Astrocyte (in vitro differentiated cells and primary cell): ENCODE measurements around the gene LYRM7.

Experiments
- EZH2 ChIP-seq: IDR thresholded peaks from 2 replicates; pipeline ENCODE4 v1.6.1; 2012; ENCODE audit warnings: mild to moderate bottlenecking, low read length, inconsistent platforms; ENCODE audit not compliant: insufficient read depth
- TF ChIP-seq, protein P1 (sequence below): IDR thresholded peaks from 2 replicates; pipeline ENCODE4 v1.5.1; 2011; ENCODE audit warnings: low read depth, mild to moderate bottlenecking, inconsistent platforms, low read length, moderate library complexity; ENCODE audit not compliant: insufficient read depth

DNA sequence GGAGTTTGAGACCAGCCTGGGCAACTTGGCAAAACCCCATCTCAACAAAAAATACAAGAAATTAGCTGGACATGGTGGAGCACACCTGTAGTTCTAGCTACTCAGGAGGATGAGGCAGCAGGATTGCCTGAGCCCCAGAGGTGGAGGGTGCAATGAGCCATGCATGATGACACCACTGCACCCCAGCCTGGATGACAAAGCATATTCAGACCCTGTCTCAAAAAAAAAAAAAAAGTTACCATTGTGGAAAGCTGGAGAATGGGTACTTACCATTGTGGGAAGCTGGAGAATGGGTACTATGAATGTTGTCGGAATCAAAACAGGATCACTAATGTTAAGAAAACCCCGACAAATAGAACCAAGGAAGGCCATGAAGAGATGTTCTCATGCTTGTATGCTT is 31.4 kb upstream of the LYRM7 start:
- TF ChIP-seq, protein P1, sequence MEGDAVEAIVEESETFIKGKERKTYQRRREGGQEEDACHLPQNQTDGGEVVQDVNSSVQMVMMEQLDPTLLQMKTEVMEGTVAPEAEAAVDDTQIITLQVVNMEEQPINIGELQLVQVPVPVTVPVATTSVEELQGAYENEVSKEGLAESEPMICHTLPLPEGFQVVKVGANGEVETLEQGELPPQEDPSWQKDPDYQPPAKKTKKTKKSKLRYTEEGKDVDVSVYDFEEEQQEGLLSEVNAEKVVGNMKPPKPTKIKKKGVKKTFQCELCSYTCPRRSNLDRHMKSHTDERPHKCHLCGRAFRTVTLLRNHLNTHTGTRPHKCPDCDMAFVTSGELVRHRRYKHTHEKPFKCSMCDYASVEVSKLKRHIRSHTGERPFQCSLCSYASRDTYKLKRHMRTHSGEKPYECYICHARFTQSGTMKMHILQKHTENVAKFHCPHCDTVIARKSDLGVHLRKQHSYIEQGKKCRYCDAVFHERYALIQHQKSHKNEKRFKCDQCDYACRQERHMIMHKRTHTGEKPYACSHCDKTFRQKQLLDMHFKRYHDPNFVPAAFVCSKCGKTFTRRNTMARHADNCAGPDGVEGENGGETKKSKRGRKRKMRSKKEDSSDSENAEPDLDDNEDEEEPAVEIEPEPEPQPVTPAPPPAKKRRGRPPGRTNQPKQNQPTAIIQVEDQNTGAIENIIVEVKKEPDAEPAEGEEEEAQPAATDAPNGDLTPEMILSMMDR: no peak
- TF ChIP-seq EZH2: no peak
